ENCODE measurements around the gene HUNK.

GRCh38 chr21:31932470-31932764 lies 59.6 kb downstream of the HUNK start:
- TF ChIP-seq EZH2 (optimal IDR thresholded peaks at IDR 0.05; ENCODE audit: low read depth, low read length) = no peak
- TF ChIP-seq CTCF (IDR thresholded peaks at IDR 0.05; ENCODE audit: low read length) = no peak

Data from MM.1S (cell line).